Erythroblast (primary cell): ENCODE data around the gene MSX2.

Source experiments
- GATA1 ChIP-seq: IDR thresholded peaks from 2 replicates; pipeline ENCODE4 v1.6.1; 2011; ENCODE audit warnings: low read depth, mild to moderate bottlenecking, control low read depth, low read length, moderate library complexity
- POLR2A ChIP-seq: IDR thresholded peaks from 2 replicates; pipeline ENCODE4 v1.6.1; 2011; ENCODE audit warnings: mild to moderate bottlenecking, low read length

DNA sequence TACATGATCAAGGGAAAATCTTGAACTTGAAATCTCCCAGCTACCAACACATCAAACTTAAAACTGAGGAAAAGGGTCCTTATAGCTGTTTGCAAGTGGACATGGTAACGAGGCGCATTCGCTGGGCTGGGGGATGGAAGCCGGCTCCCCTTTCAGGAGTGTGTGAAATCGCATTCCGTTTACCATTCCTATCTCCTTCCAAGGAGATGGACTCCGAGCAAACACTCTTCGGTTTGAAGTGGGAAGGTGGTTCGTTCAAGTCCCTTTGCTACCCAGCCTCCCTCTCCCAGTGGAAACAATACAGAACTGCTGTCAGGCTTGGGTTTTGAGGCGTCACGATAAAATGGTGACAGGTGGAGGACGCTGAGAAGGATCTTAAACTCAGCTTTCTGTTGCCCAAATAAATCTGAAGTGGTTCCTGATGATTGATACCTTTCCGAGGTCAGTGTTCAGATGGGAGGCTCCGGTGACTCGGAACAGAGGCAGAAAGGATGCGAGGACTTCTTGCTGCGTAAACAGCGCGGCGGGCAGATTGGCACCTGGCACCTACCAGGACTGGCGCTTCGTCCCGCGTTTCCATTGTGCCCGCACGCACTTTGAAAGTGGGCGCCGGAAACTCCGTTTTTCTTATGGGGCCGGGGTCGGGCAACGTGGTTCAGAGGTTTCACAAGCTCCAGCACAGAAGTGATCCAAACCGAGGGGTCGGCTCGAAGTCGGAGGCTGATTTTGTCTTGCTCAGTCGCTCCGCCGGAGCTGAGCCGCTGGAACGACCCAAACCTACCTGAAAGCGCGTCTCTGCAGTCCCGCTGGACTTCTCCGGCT lies 7.0 kb downstream of the MSX2 start:
- no peak for TF ChIP-seq POLR2A
- TF ChIP-seq GATA1 = no peak
